Activated CD4-positive, CD25-positive, alpha-beta regulatory T cell treated with anti-CD3 and anti-CD28 coated beads, Interleukin-2, amount 50 U/mL, for 16 hours (primary cell): ENCODE data around the gene SPATA33.
"Not testable (repeated sequence)": the region's sequence is repeated elsewhere in the genome, so short reads cannot be mapped to it uniquely, and the experiment has no call there.

Source experiments
- DNase-seq: peaks from one replicate; pipeline ENCODE4 v3.0.0-alpha.2; 2020; ENCODE audit warnings: low read depth, low spot score

SPATA33 gene

GRCh38 chr16:89664238-89664637 lies 6.6 kb downstream of the SPATA33 start:
- not testable (repeated sequence) for DNase-seq

GRCh38 chr16:89667000-89667399 lies 9.4 kb downstream of the SPATA33 start:
- not testable (repeated sequence) for DNase-seq

GRCh38 chr16:89667633-89668032 lies 10.0 kb downstream of the SPATA33 start:
- DNase-seq, result no peak

DNA sequence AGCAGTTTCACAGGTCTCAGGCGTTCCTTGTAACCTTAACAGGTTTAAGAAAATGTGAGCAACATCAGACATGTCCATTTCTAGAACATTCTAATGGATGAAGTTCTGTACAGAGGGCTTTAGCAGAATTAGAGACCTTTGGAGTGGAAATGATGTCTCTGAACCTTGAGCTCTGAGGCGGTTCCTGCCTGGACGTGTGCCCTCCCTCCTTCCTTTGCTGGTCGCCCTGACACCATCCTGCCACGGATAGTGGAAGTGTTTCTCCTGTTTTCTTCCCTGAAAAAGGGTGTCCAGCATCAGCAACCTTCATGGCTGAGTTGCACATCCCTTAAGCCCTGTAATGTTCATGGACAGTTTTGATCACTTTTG lies 11.1 kb downstream of the SPATA33 start:
- DNase-seq, result no peak

GRCh38 chr16:89669755-89670154 lies 12.1 kb downstream of the SPATA33 start:
- no peak for DNase-seq

DNA sequence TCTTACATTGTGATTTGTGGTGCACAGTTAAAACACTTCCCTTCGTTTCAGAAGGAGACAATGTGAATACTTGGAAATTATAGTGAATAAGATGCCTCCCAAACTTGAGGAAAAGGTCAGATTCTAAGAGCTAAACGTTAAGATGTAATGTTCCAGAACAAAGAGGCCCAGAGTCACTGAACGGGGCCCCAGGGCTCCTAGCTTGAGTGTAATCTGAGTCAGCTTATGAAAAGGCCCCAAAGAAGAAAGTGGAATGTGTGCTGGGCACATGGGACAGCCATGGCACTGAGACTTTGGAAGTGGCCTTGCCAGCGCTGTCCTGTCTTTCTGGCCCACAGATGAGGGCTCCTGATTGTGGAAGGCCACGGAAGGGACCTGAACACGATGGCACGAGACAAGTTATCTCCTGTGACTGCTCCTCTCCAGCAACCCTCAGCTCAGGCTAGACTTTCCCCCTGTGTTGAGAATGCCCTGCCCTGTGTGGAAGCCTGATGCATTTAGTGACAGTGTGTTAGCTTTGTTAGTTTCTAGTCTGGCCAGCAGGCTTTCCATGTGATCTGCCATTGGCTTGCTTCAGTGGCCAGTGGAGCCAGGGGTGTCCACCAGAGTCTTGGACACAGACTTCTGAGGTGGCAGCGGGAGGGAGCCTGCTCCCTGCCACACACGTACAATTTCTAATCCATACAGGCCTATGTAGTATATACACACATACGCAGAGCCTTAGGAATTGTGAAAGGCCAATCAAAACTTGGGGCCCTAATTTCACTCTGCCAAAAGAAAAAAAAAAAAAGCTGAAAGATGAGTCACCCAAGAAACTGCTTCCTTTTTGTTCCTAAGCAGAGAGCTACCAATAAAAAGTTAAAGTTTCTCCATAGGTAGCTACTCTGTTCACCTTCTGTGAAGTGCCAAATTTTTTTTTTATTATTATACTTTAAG lies 13.1 kb downstream of the SPATA33 start:
- no peak for DNase-seq

DNA sequence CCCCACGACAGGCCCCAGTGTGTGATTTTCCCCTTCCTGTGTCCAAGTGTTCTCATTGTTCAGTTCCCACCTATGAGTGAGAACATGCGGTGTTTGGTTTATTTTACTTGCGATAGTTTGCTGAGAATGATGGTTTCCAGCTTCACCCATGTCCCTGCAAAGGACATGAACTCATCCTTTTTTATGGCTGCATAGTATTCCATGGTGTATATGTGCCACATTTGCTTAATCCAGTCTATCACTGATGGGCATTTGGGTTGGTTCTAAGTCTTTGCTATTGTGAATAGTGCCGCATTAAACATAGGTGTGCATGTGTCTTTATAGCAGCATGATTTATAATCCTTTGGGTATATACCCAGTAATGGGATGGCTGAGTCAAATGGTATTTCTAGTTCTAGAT lies 13.9 kb downstream of the SPATA33 start:
- DNase-seq, result not testable (repeated sequence)

GRCh38 chr16:89672177-89672941 lies 14.7 kb downstream of the SPATA33 start:
- DNase-seq, result no peak

DNA sequence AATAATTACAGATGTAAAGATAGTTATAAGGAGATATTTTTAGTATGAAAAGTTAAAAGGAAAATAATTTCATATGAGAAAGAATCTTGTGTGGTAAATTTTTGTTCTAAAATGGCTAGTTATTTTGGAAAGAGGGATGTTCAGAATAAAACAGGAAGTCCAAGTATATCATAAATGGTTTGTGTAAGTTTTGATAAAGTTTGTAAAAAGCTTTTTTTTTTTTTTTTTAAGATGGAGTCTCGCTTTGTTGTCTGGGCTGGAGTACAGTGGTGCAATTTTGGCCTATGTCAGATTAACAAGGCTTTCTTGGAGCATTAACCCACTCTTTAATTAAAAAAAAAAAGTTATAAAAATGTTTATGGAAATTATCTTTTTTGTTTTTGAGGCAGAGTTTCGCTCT lies 20.6 kb downstream of the SPATA33 start:
- no peak for DNase-seq

- no peak for DNase-seq
Measured at GRCh38 chr16:89685916-89686315, 28.3 kb downstream of the SPATA33 start.

DNA sequence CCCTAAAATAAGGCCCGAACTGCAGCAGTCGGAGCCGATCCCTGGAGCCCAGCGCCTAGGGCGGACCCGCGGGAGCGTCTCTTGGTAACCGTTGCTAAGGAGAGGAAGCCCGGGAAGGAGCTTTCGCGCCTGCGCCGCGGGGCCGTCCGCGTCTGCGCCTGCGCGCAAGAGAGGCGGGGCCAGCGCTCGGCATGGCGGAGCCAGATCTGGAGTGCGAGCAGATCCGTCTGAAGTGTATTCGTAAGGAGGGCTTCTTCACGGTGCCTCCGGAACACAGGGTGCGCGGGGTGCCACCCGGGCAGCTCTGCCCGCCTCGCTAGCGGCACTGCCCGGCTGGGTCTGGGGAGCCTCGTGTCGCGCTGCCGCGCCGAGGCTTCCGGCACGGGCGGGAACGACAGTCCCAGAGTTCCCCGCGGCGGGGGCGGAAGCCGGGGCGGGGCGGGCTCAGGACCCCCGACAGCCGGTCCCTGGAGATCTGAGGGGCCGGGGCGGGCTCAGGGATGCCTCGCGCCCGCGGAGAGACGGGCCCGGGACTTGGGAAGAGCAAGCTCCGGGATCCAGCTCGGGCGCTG lies 29.0 kb downstream of the SPATA33 start, which contains the start of gene CDK10:
Gene CDK10 (plus strand): TSS at position 170 of the 572 bp plus-strand sequence. CDS start 22 bp downstream, at position 192.
- peak; percentile 84 for DNase-seq

- no peak for DNase-seq
Measured at GRCh38 chr16:89687092-89687940, 29.7 kb downstream of the SPATA33 start.

GRCh38 chr16:89688395-89688794 lies 30.8 kb downstream of the SPATA33 start:
- no peak for DNase-seq

- no peak for DNase-seq
Measured at GRCh38 chr16:89689142-89689541, 31.5 kb downstream of the SPATA33 start.

DNA sequence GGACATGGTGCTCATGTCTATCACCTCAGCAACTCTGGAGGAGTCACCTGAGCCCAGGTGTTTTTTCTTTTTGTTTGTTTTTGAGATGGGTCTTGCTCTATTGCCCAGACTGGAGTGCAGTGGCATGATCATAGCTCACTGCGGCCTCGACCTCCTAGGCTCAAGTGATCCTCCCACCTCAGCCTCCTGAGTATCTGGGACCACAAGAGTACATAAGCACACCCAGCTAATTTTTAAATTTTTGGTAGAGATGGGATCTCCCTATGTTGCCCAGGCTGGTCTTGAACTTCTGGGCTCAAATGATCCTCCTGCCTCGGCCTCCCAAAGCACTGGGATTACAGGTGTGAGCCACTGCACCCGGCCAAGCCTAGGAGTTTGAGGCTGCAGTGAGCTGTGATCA lies 32.0 kb downstream of the SPATA33 start:
- not testable (repeated sequence) for DNase-seq

DNA sequence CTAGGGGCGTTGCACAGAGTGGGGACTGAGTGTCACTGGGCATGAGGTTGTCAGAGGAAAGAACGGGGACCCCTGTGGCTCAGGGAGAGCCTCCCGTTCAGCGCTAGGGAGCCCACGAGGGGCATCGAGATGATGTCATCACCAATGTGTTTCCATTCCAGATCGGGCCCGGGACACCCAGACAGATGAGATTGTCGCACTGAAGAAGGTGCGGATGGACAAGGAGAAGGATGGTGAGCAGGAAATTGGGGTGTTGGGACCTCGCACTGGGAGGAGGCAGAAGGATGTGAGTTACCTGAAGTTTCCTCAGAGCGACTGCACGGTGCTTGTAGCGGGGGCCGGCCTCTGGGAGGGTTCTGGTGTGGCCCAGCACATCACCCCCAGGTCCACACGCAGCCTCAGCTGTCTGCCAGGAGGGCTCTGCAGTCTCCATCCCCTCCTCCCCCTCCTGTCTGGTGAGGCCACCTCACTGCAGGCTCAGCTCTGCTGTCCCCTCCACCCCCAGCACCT lies 32.8 kb downstream of the SPATA33 start:
- DNase-seq, result no peak

DNA sequence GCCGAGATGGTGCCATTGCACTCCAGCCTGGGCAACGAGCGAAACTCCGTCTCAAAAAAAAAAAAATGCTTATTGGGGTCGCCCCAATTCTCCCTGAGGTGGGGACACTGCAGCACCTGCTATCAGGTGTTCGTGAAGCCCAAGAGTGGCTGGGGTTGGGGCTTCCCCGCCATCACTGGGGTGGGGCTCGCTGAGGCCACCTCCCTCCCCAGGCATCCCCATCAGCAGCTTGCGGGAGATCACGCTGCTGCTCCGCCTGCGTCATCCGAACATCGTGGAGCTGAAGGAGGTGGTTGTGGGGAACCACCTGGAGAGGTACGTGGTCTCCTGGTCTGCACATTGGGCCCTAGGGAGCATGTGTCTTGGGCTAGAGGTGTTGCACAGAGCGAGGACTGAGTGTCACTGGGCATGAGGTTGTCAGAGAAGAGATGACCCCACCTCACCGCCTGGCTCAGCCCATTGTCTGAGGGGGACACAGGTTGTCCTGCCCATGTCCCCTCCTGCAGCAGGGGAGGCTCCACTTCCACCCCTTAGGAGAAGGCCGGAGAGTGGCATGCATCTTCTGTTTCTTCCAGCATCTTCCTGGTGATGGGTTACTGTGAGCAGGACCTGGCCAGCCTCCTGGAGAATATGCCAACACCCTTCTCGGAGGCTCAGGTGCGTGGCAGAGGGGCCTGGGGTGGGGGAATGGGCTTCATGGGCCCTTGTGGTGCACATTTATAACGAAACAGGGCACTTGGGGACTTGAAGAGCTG lies 33.8 kb downstream of the SPATA33 start:
- no peak for DNase-seq

DNA sequence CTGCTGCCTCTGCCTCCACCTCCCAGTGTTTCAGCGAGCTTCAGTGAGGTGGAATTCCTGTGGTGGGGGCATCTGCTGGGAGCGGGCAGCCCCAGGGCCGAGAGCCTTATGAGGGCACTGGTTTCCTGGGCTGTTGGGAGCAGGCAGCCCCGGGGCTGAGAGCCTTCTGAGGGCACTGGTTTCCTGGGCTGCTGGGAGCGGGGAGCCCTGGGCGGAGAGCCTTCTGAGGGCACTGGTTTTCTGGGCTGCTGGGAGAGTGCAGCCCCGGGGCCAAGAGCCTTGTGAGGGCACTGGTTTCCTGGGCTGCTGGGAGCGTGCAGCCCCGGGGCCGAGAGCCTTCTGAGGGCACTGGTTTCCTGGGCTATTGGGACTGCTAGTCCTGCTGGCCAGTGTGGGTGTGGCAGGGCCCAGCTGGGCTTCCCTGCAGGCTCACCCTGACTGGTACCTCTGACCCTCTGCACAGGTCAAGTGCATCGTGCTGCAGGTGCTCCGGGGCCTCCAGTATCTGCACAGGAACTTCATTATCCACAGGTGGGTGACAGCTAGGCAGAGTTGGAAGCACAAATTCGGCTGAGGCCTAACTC lies 34.4 kb downstream of the SPATA33 start:
- DNase-seq, result no peak

DNA sequence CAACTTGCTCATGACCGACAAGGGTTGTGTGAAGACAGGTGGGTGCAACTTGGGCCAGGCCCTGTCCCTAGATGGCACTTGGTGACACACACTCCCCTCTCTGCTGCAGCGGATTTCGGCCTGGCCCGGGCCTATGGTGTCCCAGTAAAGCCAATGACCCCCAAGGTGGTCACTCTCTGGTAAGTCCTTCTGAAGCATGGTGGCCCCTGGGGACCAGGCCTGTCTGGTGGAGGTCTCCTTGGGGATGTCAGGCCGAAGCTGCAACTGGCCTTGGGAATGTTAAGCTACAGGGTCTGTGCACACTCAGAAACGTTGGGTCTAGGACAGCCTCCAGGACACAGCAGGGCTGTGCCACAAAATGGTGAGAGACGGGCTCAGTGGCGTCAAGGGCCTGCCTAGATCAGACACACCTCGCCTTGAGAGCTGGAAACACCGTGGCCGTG lies 35.7 kb downstream of the SPATA33 start:
- no peak for DNase-seq
